Measurements from ENCODE around the gene COBLL1. TPM values are rescaled to one million over a fixed set of nuclear protein-coding genes. Genes with fewer than 3 reads are reported as not detected.

The COBLL1 gene
- total RNA-seq, 1 experiment from 2014 or later = 5.9 TPM

- no peak overlapping the region for H3K4ac ChIP-seq (ENCODE audit: low read depth, low read length)
- H2BK20ac ChIP-seq (ENCODE audit: low read depth, low read length, poor library complexity, severe bottlenecking) = no peak overlapping the region
- no peak overlapping the region for H2BK120ac ChIP-seq (ENCODE audit: low read depth, low read length, poor library complexity, severe bottlenecking)
- H3K9ac ChIP-seq (ENCODE audit: extremely low read depth, insufficient read length, low read length) = no peak overlapping the region
- H3K9me3 ChIP-seq (ENCODE audit: control insufficient read depth, low read depth, low read length) = no peaks in the 10 kb centered on the region
- H3K27me3 ChIP-seq (ENCODE audit: insufficient read depth, low read length) = no peaks in the 10 kb centered on the region
- H3K4me2 ChIP-seq (ENCODE audit: insufficient read depth, insufficient read length, low read length) = no peak overlapping the region
- Mint-ChIP-seq H3K27me3 (ENCODE audit: low read depth) (no peaks in the 10 kb centered on the region), H3K27ac (no peak overlapping the region), H3K9me3 (no peaks in the 10 kb centered on the region), H3K4me1 (no peaks in the 10 kb centered on the region), H3K4me3 (no peak overlapping the region), H3K36me3 (ENCODE audit: insufficient read depth in 1 of 3, low read depth in 3 of 3) (no peaks in the 10 kb centered on the region)
- no peaks in the 10 kb centered on the region for H3K4me1 ChIP-seq (ENCODE audit: insufficient read depth, low read length)
- no peak overlapping the region for H3K14ac ChIP-seq (ENCODE audit: insufficient read depth, low read length)
- TF ChIP-seq CTCF (conservative IDR thresholded peaks at IDR 0.05) = no peak
- H4K91ac ChIP-seq (ENCODE audit: insufficient read length, low read depth, low read length) = no peak overlapping the region
- no peak overlapping the region for H3T11ph ChIP-seq (ENCODE audit: low read length)
- H4K5ac ChIP-seq (ENCODE audit: insufficient read length, low read depth, low read length) = no peak overlapping the region
- no peaks in the 10 kb centered on the region for H4K20me1 ChIP-seq (ENCODE audit: control insufficient read depth, insufficient read depth, insufficient read length)
- H2BK12ac ChIP-seq (ENCODE audit: insufficient read length, low read depth, low read length) = no peak overlapping the region
- H3K79me1 ChIP-seq (ENCODE audit: insufficient read depth, low read depth, low read length, poor library complexity, severe bottlenecking) = no peaks in the 10 kb centered on the region
- no peak overlapping the region for H4K8ac ChIP-seq (replicated peaks; ENCODE audit: insufficient read length, low read depth, low read length)
- no peak overlapping the region for H3K27ac ChIP-seq (ENCODE audit: insufficient read length, low read depth, low read length)
- no peaks in the 10 kb centered on the region for H3K23me2 ChIP-seq (ENCODE audit: insufficient read length, low read depth, low read length, poor library complexity, severe bottlenecking)
- no peaks in the 10 kb centered on the region for H3K79me2 ChIP-seq (ENCODE audit: insufficient read depth, low read length)
- no peak overlapping the region for H2AK5ac ChIP-seq (ENCODE audit: insufficient read length, low read length)
- no CpG with 5 or more reads among the region's 12 CpGs for WGBS (ENCODE audit: extremely low coverage, insufficient read length, low lambda C conversion rate)
- no peak overlapping the region for H3K23ac ChIP-seq (ENCODE audit: insufficient read length, low read depth, low read length)
- H2BK5ac ChIP-seq (ENCODE audit: insufficient read length, low read length) = no peak overlapping the region
- no peak overlapping the region for H2BK15ac ChIP-seq (ENCODE audit: low read depth, low read length)
- no peak overlapping the region for H3K56ac ChIP-seq (ENCODE audit: insufficient read length, low read depth, low read length)
- no peak overlapping the region for H3K18ac ChIP-seq (ENCODE audit: insufficient read length, low read depth, low read length)
- no peak for DNase-seq
- H2AFZ ChIP-seq (ENCODE audit: low read length) = no peak overlapping the region
Observed at GRCh38 chr2:164705412-164706167, 136.0 kb downstream of the COBLL1 start.
